WTC11 (cell line): Measurements from ENCODE around the gene MEGF6. TPM values are rescaled to one million over a fixed set of nuclear protein-coding genes. Genes with fewer than 3 reads are reported as not detected.

ENCODE experiments used
- ATAC-seq: fragments of 200-7000 bp; cut with Tn5 transposase; 2 replicates; pipeline ENCODE4 v1.10.0; 2021; ENCODE audit warnings: mild to moderate bottlenecking, moderate library complexity
- CTCF ChIA-PET: fragments of 300-600 bp; sonication (Branson Sonifier 250); formaldehyde crosslinking; loops from one replicate; lab custom pipeline; 2021; ENCODE audit warnings: antibody characterized with exemption; lab: Charles Lee
- POLR2A ChIA-PET: fragments of 350-600 bp; sonication (Branson Sonifier 250); formaldehyde crosslinking; loops from one replicate; lab custom pipeline; 2021; ENCODE audit warnings: antibody characterized with exemption; lab: Charles Lee
- DNase-seq: peaks from one replicate; pipeline ENCODE4 v3.0.0; 2021; ENCODE audit warnings: low spot score
- H3K27ac Mint-ChIP-seq: 2 replicates; pipeline ENCODE4 v1.8.0; 2021; ENCODE audit warnings: mixed read lengths
- H3K27me3 Mint-ChIP-seq: 2 replicates; pipeline ENCODE4 v1.8.0; 2021; ENCODE audit warnings: low read depth, mild to moderate bottlenecking, moderate library complexity, mixed read lengths
- H3K36me3 Mint-ChIP-seq: 2 replicates; pipeline ENCODE4 v1.8.0; 2021; ENCODE audit warnings: mixed read lengths
- H3K4me1 Mint-ChIP-seq: 2 replicates; pipeline ENCODE4 v1.8.0; 2022; ENCODE audit warnings: mixed read lengths
- H3K4me3 Mint-ChIP-seq: 2 replicates; pipeline ENCODE4 v1.8.0; 2021; ENCODE audit warnings: mild to moderate bottlenecking, moderate library complexity, mixed read lengths
- H3K9me3 Mint-ChIP-seq: 2 replicates; pipeline ENCODE4 v1.8.0; 2021; ENCODE audit warnings: mixed read lengths
- ARID4B ChIP-seq: sonication (generic); formaldehyde crosslinking; IDR thresholded peaks from 2 replicates; pipeline ENCODE4 v1.8.0; 2023; ENCODE audit warnings: missing genetic modification reagents, mild to moderate bottlenecking, borderline replicate concordance
- ATF2 ChIP-seq: sonication (generic); formaldehyde crosslinking; IDR thresholded peaks from 2 replicates; pipeline ENCODE4 v1.8.1; 2022; ENCODE audit warnings: low read depth, missing genetic modification reagents, borderline replicate concordance
- CREM ChIP-seq: sonication (generic); formaldehyde crosslinking; IDR thresholded peaks from 2 replicates; pipeline ENCODE4 v1.8.1; 2022; ENCODE audit warnings: mild to moderate bottlenecking, missing genetic modification reagents, moderate library complexity
- ELF4 ChIP-seq: sonication (generic); formaldehyde crosslinking; IDR thresholded peaks from 2 replicates; pipeline ENCODE4 v1.8.1; 2022; ENCODE audit warnings: low read depth, mild to moderate bottlenecking, moderate library complexity, missing genetic modification reagents
- GRHL2 ChIP-seq: fragments of 250-450 bp; sonication (Bioruptor Pico); IDR thresholded peaks from 2 replicates; pipeline ENCODE4 v1.8.0; 2022; ENCODE audit warnings: mild to moderate bottlenecking, moderate library complexity; ENCODE audit not compliant: insufficient replicate concordance, severe bottlenecking
- MYBL2 ChIP-seq: sonication (generic); formaldehyde crosslinking; IDR thresholded peaks from 2 replicates; pipeline ENCODE4 v1.8.1; 2023; ENCODE audit warnings: mild to moderate bottlenecking, moderate library complexity, missing genetic modification reagents
- NFYB ChIP-seq: sonication (generic); formaldehyde crosslinking; conservative IDR thresholded peaks from 2 replicates; pipeline ENCODE4 v1.8.0; 2022; ENCODE audit warnings: low read depth, missing genetic modification reagents
- NR1H2 ChIP-seq: sonication (generic); formaldehyde crosslinking; IDR thresholded peaks from 2 replicates; pipeline ENCODE4 v1.9.0; 2021; ENCODE audit warnings: mild to moderate bottlenecking, moderate library complexity, missing genetic modification reagents
- NR2C2 ChIP-seq: sonication (generic); formaldehyde crosslinking; IDR thresholded peaks from 2 replicates; pipeline ENCODE4 v1.8.0; 2022; ENCODE audit warnings: mild to moderate bottlenecking, missing genetic modification reagents
- TP53 ChIP-seq: sonication (generic); formaldehyde crosslinking; IDR thresholded peaks from 2 replicates; pipeline ENCODE4 v1.8.1; 2023; ENCODE audit warnings: mild to moderate bottlenecking, missing genetic modification reagents
- ZNF263 ChIP-seq: sonication (generic); formaldehyde crosslinking; IDR thresholded peaks from 2 replicates; pipeline ENCODE4 v1.8.1; 2022; ENCODE audit warnings: low read depth, mild to moderate bottlenecking, moderate library complexity, missing genetic modification reagents
- ZNF423 ChIP-seq: fragments of 250-450 bp; sonication (Bioruptor Pico); IDR thresholded peaks from 2 replicates; pipeline ENCODE4 v2.1.2; 2022; ENCODE audit warnings: mild to moderate bottlenecking, moderate library complexity
- total RNA-seq: library from RNA; stranded (reverse); gene quantifications from 3 replicates; pipeline ENCODE4 v1.2.3, GENCODE V29; 2021
- TF ChIP-seq, protein P1 (sequence below): fragments of 250-450 bp; sonication (Bioruptor Pico); IDR thresholded peaks from 2 replicates; pipeline ENCODE4 v2.1.2; 2022; ENCODE audit warnings: mild to moderate bottlenecking, moderate library complexity
- TF ChIP-seq, protein P2 (sequence below): sonication (generic); formaldehyde crosslinking; IDR thresholded peaks from 2 replicates; pipeline ENCODE4 v1.8.1; 2023; ENCODE audit warnings: mild to moderate bottlenecking, missing genetic modification reagents

The MEGF6 gene
- total RNA-seq, 1 experiment from 2014 or later = 24.9 TPM

- TF ChIP-seq ARID4B (CRISPR knock-in tag) = no peak
- TF ChIP-seq CREM (CRISPR knock-in tag) = no peak
- no peak for TF ChIP-seq NR2C2 (CRISPR knock-in tag)
- no peak for TF ChIP-seq ZNF263
Observed at GRCh38 chr1:3607703-3608065, 3.6 kb downstream of the MEGF6 start (continued).

- H3K9me3 Mint-ChIP-seq = no peaks in the 10 kb centered on the region
- peaks cover 12% of the 10 kb centered on the region for H3K4me1 Mint-ChIP-seq
- ChIA-PET POLR2A (no interaction called here), CTCF (interaction anchor here (0.8 to 2.2 kb wide), 5 partner anchors 8 to 116 kb away, joined by 3 to 11 read pairs (median 5); no protein-coding TSS in a partner anchor)
- no peak for DNase-seq
- ATAC-seq = no peak
- no peaks in the 10 kb centered on the region for H3K36me3 Mint-ChIP-seq
- TF ChIP-seq NR1H2 (CRISPR knock-in tag) = no peak
- TF ChIP-seq, protein P1, sequence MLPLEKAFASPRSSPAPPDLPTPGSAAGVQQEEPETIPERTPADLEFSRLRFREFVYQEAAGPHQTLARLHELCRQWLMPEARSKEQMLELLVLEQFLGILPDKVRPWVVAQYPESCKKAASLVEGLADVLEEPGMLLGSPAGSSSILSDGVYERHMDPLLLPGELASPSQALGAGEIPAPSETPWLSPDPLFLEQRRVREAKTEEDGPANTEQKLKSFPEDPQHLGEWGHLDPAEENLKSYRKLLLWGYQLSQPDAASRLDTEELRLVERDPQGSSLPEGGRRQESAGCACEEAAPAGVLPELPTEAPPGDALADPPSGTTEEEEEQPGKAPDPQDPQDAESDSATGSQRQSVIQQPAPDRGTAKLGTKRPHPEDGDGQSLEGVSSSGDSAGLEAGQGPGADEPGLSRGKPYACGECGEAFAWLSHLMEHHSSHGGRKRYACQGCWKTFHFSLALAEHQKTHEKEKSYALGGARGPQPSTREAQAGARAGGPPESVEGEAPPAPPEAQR (CRISPR knock-in tag) = no peak
- TF ChIP-seq, protein P2, sequence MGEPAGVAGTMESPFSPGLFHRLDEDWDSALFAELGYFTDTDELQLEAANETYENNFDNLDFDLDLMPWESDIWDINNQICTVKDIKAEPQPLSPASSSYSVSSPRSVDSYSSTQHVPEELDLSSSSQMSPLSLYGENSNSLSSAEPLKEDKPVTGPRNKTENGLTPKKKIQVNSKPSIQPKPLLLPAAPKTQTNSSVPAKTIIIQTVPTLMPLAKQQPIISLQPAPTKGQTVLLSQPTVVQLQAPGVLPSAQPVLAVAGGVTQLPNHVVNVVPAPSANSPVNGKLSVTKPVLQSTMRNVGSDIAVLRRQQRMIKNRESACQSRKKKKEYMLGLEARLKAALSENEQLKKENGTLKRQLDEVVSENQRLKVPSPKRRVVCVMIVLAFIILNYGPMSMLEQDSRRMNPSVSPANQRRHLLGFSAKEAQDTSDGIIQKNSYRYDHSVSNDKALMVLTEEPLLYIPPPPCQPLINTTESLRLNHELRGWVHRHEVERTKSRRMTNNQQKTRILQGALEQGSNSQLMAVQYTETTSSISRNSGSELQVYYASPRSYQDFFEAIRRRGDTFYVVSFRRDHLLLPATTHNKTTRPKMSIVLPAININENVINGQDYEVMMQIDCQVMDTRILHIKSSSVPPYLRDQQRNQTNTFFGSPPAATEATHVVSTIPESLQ = no peak
- no peak for TF ChIP-seq ZNF423 (CRISPR knock-in tag)
- no peak for TF ChIP-seq NFYB
- TF ChIP-seq TP53 (CRISPR knock-in tag) = no peak
- no peak for TF ChIP-seq GRHL2 (CRISPR knock-in tag)
- TF ChIP-seq ATF2 (CRISPR knock-in tag) = no peak
- TF ChIP-seq MYBL2 (CRISPR knock-in tag) = no peak
- no peak for TF ChIP-seq ELF4 (CRISPR knock-in tag)
- H3K4me3 Mint-ChIP-seq = no peak overlapping the region
- H3K27ac Mint-ChIP-seq = no peak overlapping the region
- H3K27me3 Mint-ChIP-seq = peaks cover 4% of the 10 kb centered on the region
Observed at GRCh38 chr1:3606779-3607702, 4.3 kb downstream of the MEGF6 start.
